HCT116 (cell line): ENCODE measurements around the gene NGRN. TPM values are rescaled to one million over a fixed set of nuclear protein-coding genes. Genes with fewer than 3 reads are reported as not detected.
A peak's percentile ranks its signal among the peaks of the same experiment; 100 is the strongest.
"Not testable (repeated sequence)": the region's sequence is repeated elsewhere in the genome, so short reads cannot be mapped to it uniquely, and the experiment has no call there.

Experiments used
- ATAC-seq: fragments of 200-7000 bp; cut with Tn5 transposase; 2 replicates; pipeline ENCODE4 v1.9.1; 2020; ENCODE audit warnings: mild to moderate bottlenecking, moderate library complexity
- BruUV-seq: library from RNA; stranded (reverse); fragments of 400-500 nt; replicated peaks from 2 replicates; lab custom pipeline; 2021; lab: Mats Ljungman, UMichigan
- CTCF ChIA-PET: fragments of 300-600 bp; sonication (Branson Sonifier 250); formaldehyde crosslinking; loops from one replicate; lab custom pipeline; 2021; ENCODE audit warnings: antibody characterized with exemption; lab: Charles Lee
- POLR2A ChIA-PET: fragments of 300-600, 350-600 bp; sonication (Branson Sonifier 250); formaldehyde crosslinking; loops from one replicate; lab custom pipeline; 2021; ENCODE audit warnings: antibody characterized with exemption; lab: Charles Lee
- RAD21 ChIA-PET, 2 experiments: fragments of 300-600 bp; sonication (Branson Sonifier 250); formaldehyde crosslinking; loops; one replicate each; lab custom pipeline; 2023; ENCODE audit warnings: low total read pairs in 2 of 2; ENCODE audit not compliant: uncharacterized antibody in 2 of 2, unreplicated experiment in 2 of 2, low non-redundant PET in 1 of 2; lab: Charles Lee
- DNase-seq: peaks from one replicate; pipeline ENCODE4 v3.0.0-alpha.2; 2010; ENCODE audit warnings: low read depth, low spot score
- H2AFZ ChIP-seq: fragments of 200-600 bp; shearing (Covaris generic), sonication (generic); 2 replicates; pipeline ENCODE4 v1.6.1; 2017; ENCODE audit warnings: low read depth, mixed run types, mixed read lengths, antibody characterized with exemption, low read length; ENCODE audit not compliant: poor library complexity, severe bottlenecking
- H3K27ac ChIP-seq: 2 replicates; pipeline ENCODE4 v1.5.1; 2012; ENCODE audit warnings: low read depth, low read length
- H3K27me3 ChIP-seq: fragments of 200-600 bp; sonication (generic); 2 replicates; pipeline ENCODE4 v1.6.1; 2016; ENCODE audit warnings: mixed run types, low read length, mixed read lengths; ENCODE audit not compliant: insufficient read depth
- H3K36me3 ChIP-seq, 2 experiments: fragments of 200-500 bp in 1 of 2; fragments of 200-600 bp in 1 of 2; sonication (Bioruptor generic) in 1 of 2; sonication (generic) in 1 of 2; 2 replicates each; pipeline versions ENCODE4 v1.5.1 to v1.6.1; 2014 to 2016; ENCODE audit warnings: low read length in 2 of 2, inconsistent platforms in 1 of 2, mixed read lengths in 1 of 2, mixed run types in 1 of 2; ENCODE audit not compliant: insufficient read depth in 2 of 2, control insufficient read depth in 1 of 2
- H3K4me1 ChIP-seq, 2 experiments: fragments of 200-600 bp in 1 of 2; sonication (generic) in 1 of 2; 2 replicates each; pipeline versions ENCODE4 v1.5.1 to v1.6.1; 2012 to 2017; ENCODE audit warnings: low read length in 2 of 2, inconsistent platforms in 1 of 2, mild to moderate bottlenecking in 1 of 2, mixed read lengths in 1 of 2, mixed run types in 1 of 2, moderate library complexity in 1 of 2; ENCODE audit not compliant: insufficient read depth in 2 of 2, control insufficient read depth in 1 of 2
- H3K4me2 ChIP-seq: fragments of 200-600 bp; sonication (generic); 2 replicates; pipeline ENCODE4 v1.6.1; 2017; ENCODE audit warnings: mixed run types, low read length, mixed read lengths
- H3K4me3 ChIP-seq, 2 experiments: fragments of 200-600 bp in 1 of 2; sonication (generic) in 1 of 2; replicated peaks in 1 of 2; 2 replicates each; pipeline ENCODE4 v1.5.1; 2011 to 2016; ENCODE audit warnings: low read length in 2 of 2, control low read depth in 1 of 2, low read depth in 1 of 2, mild to moderate bottlenecking in 1 of 2, mixed read lengths in 1 of 2, mixed run types in 1 of 2
- H3K79me2 ChIP-seq: fragments of 200-600 bp; sonication (generic); 2 replicates; pipeline ENCODE4 v1.6.1; 2017; ENCODE audit warnings: mild to moderate bottlenecking, mixed run types, low read length, moderate library complexity, mixed read lengths; ENCODE audit not compliant: insufficient read depth
- H3K9ac ChIP-seq: fragments of 200-600 bp; sonication (generic); 2 replicates; pipeline ENCODE4 v1.6.1; 2016; ENCODE audit warnings: low read length, mixed read lengths
- H3K9me2 ChIP-seq: fragments of 200-600 bp; sonication (generic), shearing (Covaris generic); 2 replicates; pipeline ENCODE4 v1.6.1; 2017; ENCODE audit warnings: mixed run types, mild to moderate bottlenecking, moderate library complexity; ENCODE audit not compliant: insufficient read depth
- H3K9me3 ChIP-seq, 2 experiments: fragments of 200-500 bp in 1 of 2; fragments of 200-600 bp in 1 of 2; sonication (Bioruptor generic) in 1 of 2; sonication (generic) in 1 of 2; 2 replicates each; pipeline ENCODE4 v1.6.1; 2014 to 2017; ENCODE audit warnings: low read length in 2 of 2, mixed read lengths in 2 of 2, inconsistent platforms in 1 of 2, low read depth in 1 of 2, mild to moderate bottlenecking in 1 of 2, mixed run types in 1 of 2, moderate library complexity in 1 of 2; ENCODE audit not compliant: control insufficient read depth in 1 of 2, insufficient read depth in 1 of 2
- H4K20me1 ChIP-seq: fragments of 200-600 bp; sonication (generic), shearing (Covaris generic); 2 replicates; pipeline ENCODE4 v1.6.1; 2017; ENCODE audit warnings: mixed run types, mild to moderate bottlenecking, moderate library complexity; ENCODE audit not compliant: insufficient read depth
- ATF3 ChIP-seq: IDR thresholded peaks from 2 replicates; pipeline ENCODE4 v1.6.1; 2012
- EGR1 ChIP-seq: IDR thresholded peaks from 2 replicates; pipeline ENCODE4 v1.6.1; 2012; ENCODE audit warnings: low read depth
- EZH2 ChIP-seq: fragments of 200-600 bp; sonication (generic); IDR thresholded peaks from 2 replicates; pipeline ENCODE4 v1.6.1; 2017; ENCODE audit warnings: antibody characterized with exemption, mixed run types
- EZH2phosphoT487 ChIP-seq: fragments of 200-600 bp; IDR thresholded peaks from 2 replicates; pipeline ENCODE4 v1.6.1; 2018; ENCODE audit warnings: antibody characterized with exemption, borderline replicate concordance
- POLR2AphosphoS5 ChIP-seq: IDR thresholded peaks from 2 replicates; pipeline ENCODE4 v1.6.1; 2011; ENCODE audit warnings: mild to moderate bottlenecking, low read depth, low read length, moderate library complexity
- RAD21 ChIP-seq: IDR thresholded peaks from 2 replicates; pipeline ENCODE4 v1.6.1; 2012; ENCODE audit warnings: low read depth, mild to moderate bottlenecking
- REST ChIP-seq: IDR thresholded peaks from 2 replicates; pipeline ENCODE4 v1.6.1; 2012; ENCODE audit warnings: low read depth
- SP1 ChIP-seq: IDR thresholded peaks from 2 replicates; pipeline ENCODE4 v1.6.1; 2012; ENCODE audit warnings: low read depth
- TCF7L2 ChIP-seq: IDR thresholded peaks from 2 replicates; pipeline ENCODE4 v1.7.0; 2011; ENCODE audit warnings: borderline replicate concordance, inconsistent platforms; ENCODE audit not compliant: insufficient read depth, insufficient read length; ENCODE audit errors: extremely low read depth
- ZBTB33 ChIP-seq: IDR thresholded peaks from 2 replicates; pipeline ENCODE4 v1.6.1; 2011; ENCODE audit warnings: mild to moderate bottlenecking, low read length, moderate library complexity; ENCODE audit not compliant: insufficient replicate concordance; ENCODE audit errors: extremely low read depth
- intact Hi-C: fragments of 100-400 bp; cut with micrococcal nuclease; formaldehyde crosslinking; loops from 2 replicates; pipeline ENCODE4 v1.10.0; 2022
- total RNA-seq: library from RNA; stranded (reverse); gene quantifications from one replicate; pipeline ENCODE4 v1.2.1, GENCODE V29; 2021; ENCODE audit not compliant: unreplicated experiment

NGRN gene
- total RNA-seq, 1 experiment from 2014 or later, result 72.7 TPM

- CTCF ChIA-PET, result interaction anchor here (1.6 kb wide), 1 partner anchor 22 kb away, joined by 3 read pairs; no protein-coding TSS in a partner anchor
- H3K36me3 ChIP-seq, result peaks cover 21 to 46% of the 10 kb centered on the region in 2 experiments
- TF ChIP-seq TCF7L2 (no peak), RAD21 (no peak), EGR1 (no peak), EZH2 (no peak), REST (no peak), SP1 (no peak), ZBTB33 (no peak), ATF3 (no peak), POLR2AphosphoS5 (no peak), EZH2phosphoT487 (no peak)
- no peak overlapping the region for H3K9ac ChIP-seq
- peaks cover 9 to 11% of the 10 kb centered on the region in 2 experiments; a peak in 3 of 4 replicates for H3K4me1 ChIP-seq
- no peaks in the 10 kb centered on the region for H3K9me2 ChIP-seq
- H4K20me1 ChIP-seq, result peaks cover 2% of the 10 kb centered on the region; the same call in 1 of the 2 replicates
- no peak overlapping the region for H3K27ac ChIP-seq
- BruUV-seq, result TSS peak; percentile 0
- H2AFZ ChIP-seq, result no peak overlapping the region
- POLR2A ChIA-PET, result no interaction called here
- no peak for DNase-seq
- H3K79me2 ChIP-seq, result peaks cover 68% of the 10 kb centered on the region
- no peak overlapping the region for H3K4me3 ChIP-seq
- RAD21 ChIA-PET, result no interaction called here
- ATAC-seq, result no peak
- H3K27me3 ChIP-seq, result no peaks in the 10 kb centered on the region
- no peak overlapping the region for H3K4me2 ChIP-seq
- intact Hi-C loops, result no loop called here
- H3K9me3 ChIP-seq, result no peaks in the 10 kb centered on the region
Observed at GRCh38 chr15:90271459-90272166, 6.1 kb downstream of the NGRN start.

GRCh38 chr15:90278467-90278866, 13.0 kb downstream of the NGRN start:
- H3K27ac ChIP-seq, POLR2A ChIA-PET, intact Hi-C loops, H3K4me2 ChIP-seq, H3K9me3 ChIP-seq, H3K9ac ChIP-seq, H3K4me3 ChIP-seq, BruUV-seq, CTCF ChIA-PET, H4K20me1 ChIP-seq, H2AFZ ChIP-seq, ATAC-seq, H3K9me2 ChIP-seq, H3K36me3 ChIP-seq, H3K4me1 ChIP-seq, H3K79me2 ChIP-seq, DNase-seq, H3K27me3 ChIP-seq: not testable (repeated sequence)
- RAD21 ChIA-PET, result interaction anchor here in 1 of 2 experiments (0.6 kb wide), 1 partner anchor 25 kb away, joined by 3 read pairs; no protein-coding TSS in a partner anchor
